ENCODE data around the gene MBNL1.

GRCh38 chr3:152293347-152294006, 24.7 kb downstream of the MBNL1 start:
- TF ChIP-seq ZBTB33 (IDR thresholded peaks at IDR 0.05), result no peak
- no peak for TF ChIP-seq CTCF (IDR thresholded peaks at IDR 0.05; ENCODE audit: low read depth, low read length, missing input control)
- TF ChIP-seq TAF1 (conservative IDR thresholded peaks at IDR 0.05), result no peak
- TF ChIP-seq RAD21 (IDR thresholded peaks at IDR 0.05), result no peak
- TF ChIP-seq EGR1 (IDR thresholded peaks at IDR 0.05; ENCODE audit: low read depth in 2 of 2), result no peak
- TF ChIP-seq JUND (IDR thresholded peaks at IDR 0.05), result no peak
- TF ChIP-seq YY1 (IDR thresholded peaks at IDR 0.05), result no peak
- no peak for TF ChIP-seq ATF3 (IDR thresholded peaks at IDR 0.05)
- TF ChIP-seq SP1 (IDR thresholded peaks at IDR 0.05), result no peak

All from liver (tissue), 3 donors.